Ureter (tissue), 1 donor: ENCODE data around the gene MMAB. TPM values are rescaled to one million over a fixed set of nuclear protein-coding genes. Genes with fewer than 3 reads are reported as not detected.

Source experiments
- DNase-seq: peaks from one replicate; pipeline ENCODE4 v3.0.0-alpha.2; 2020; ENCODE audit warnings: low spot score
- total RNA-seq: library from RNA; stranded (reverse); gene quantifications from one replicate; pipeline ENCODE4 v1.2.4, GENCODE V29; 2023
- donor health status: DM: yes; HTN: yes; CAD: no.

MMAB gene
- total RNA-seq, 1 donor from 2014 or later = 65.8 TPM

GRCh38 chr12:109512608-109513007, 60.7 kb downstream of the MMAB start:
- no peak for DNase-seq

GRCh38 chr12:109510196-109510595, 63.1 kb downstream of the MMAB start:
- DNase-seq = no peak

- DNase-seq = no peak
These were observed 69.2 kb downstream of the MMAB start for GRCh38 chr12:109504068-109504467.

Other genes with a start within 250 kb of the MMAB start
- not detected for gene MYO1H, start 225.6 kb downstream of the MMAB start, total RNA-seq
- 86.9 TPM for gene KCTD10, start 96.2 kb downstream of the MMAB start, total RNA-seq
- 46.4 TPM for gene UBE3B, start 95.9 kb downstream of the MMAB start, total RNA-seq
- gene MVK, start 290 bp upstream of the MMAB start, total RNA-seq = 44.0 TPM
- gene FAM222A, start 140.3 kb upstream of the MMAB start, total RNA-seq = 0.73 TPM